ENCODE measurements around the gene PLXNA3.

The PLXNA3 gene

GRCh38 chrX:154507673-154508383 lies 49.7 kb downstream of the PLXNA3 start:
- Mint-ChIP-seq H3K27ac (ENCODE audit: low read depth) (no peak overlapping the region), H3K9me3 (no peaks in the 10 kb centered on the region), H3K4me3 (no peak overlapping the region), H3K4me1 (peaks cover 12% of the 10 kb centered on the region), H3K36me3 (ENCODE audit: insufficient read depth) (peaks cover 8% of the 10 kb centered on the region), H3K27me3 (no peaks in the 10 kb centered on the region)
- ATAC-seq (replicated peaks; ENCODE audit: extremely low read depth, poor library complexity, severe bottlenecking) (no peak), DNase-seq (ENCODE audit: low spot score in 2 of 2) (no peak)

GRCh38 chrX:154508384-154508745 lies 50.3 kb downstream of the PLXNA3 start:
- DNase-seq (ENCODE audit: low spot score in 2 of 2) (no peak), ATAC-seq (replicated peaks; ENCODE audit: extremely low read depth, poor library complexity, severe bottlenecking) (no peak)
- H3K9me3 Mint-ChIP-seq: no peaks in the 10 kb centered on the region
- no peak overlapping the region for H3K4me3 Mint-ChIP-seq
- H3K36me3 Mint-ChIP-seq (ENCODE audit: insufficient read depth): peaks cover 8% of the 10 kb centered on the region
- no peaks in the 10 kb centered on the region for H3K27me3 Mint-ChIP-seq
- no peak overlapping the region for H3K27ac Mint-ChIP-seq (ENCODE audit: low read depth)
- H3K4me1 Mint-ChIP-seq: peaks cover 13% of the 10 kb centered on the region

- DNase-seq (ENCODE audit: low spot score in 2 of 2) (no peak), ATAC-seq (replicated peaks; ENCODE audit: extremely low read depth, poor library complexity, severe bottlenecking) (no peak)
- no peak overlapping the region for H3K4me3 Mint-ChIP-seq
- peaks cover 9% of the 10 kb centered on the region for H3K36me3 Mint-ChIP-seq (ENCODE audit: insufficient read depth)
- no peak overlapping the region for H3K27ac Mint-ChIP-seq (ENCODE audit: low read depth)
- H3K9me3 Mint-ChIP-seq: no peaks in the 10 kb centered on the region
- peaks cover 20% of the 10 kb centered on the region for H3K4me1 Mint-ChIP-seq
- H3K27me3 Mint-ChIP-seq: no peaks in the 10 kb centered on the region
These were observed 51.4 kb downstream of the PLXNA3 start for GRCh38 chrX:154509455-154509854.

- Mint-ChIP-seq H3K9me3 (no peaks in the 10 kb centered on the region), H3K4me3 (no peak overlapping the region), H3K27me3 (no peaks in the 10 kb centered on the region), H3K27ac (ENCODE audit: low read depth) (no peak overlapping the region), H3K4me1 (peaks cover 26% of the 10 kb centered on the region), H3K36me3 (ENCODE audit: insufficient read depth) (peaks cover 5% of the 10 kb centered on the region)
- ATAC-seq (replicated peaks; ENCODE audit: extremely low read depth, poor library complexity, severe bottlenecking) (no peak), DNase-seq (ENCODE audit: low spot score in 2 of 2) (no peak)
These were observed 53.7 kb downstream of the PLXNA3 start for GRCh38 chrX:154511761-154512160.

- Mint-ChIP-seq H3K4me3 (no peak overlapping the region), H3K9me3 (no peaks in the 10 kb centered on the region), H3K36me3 (ENCODE audit: insufficient read depth) (peaks cover 2% of the 10 kb centered on the region), H3K4me1 (peaks cover 26% of the 10 kb centered on the region), H3K27me3 (no peaks in the 10 kb centered on the region), H3K27ac (ENCODE audit: low read depth) (no peak overlapping the region)
- no peak for DNase-seq (ENCODE audit: low spot score in 2 of 2)
- no peak for ATAC-seq (replicated peaks; ENCODE audit: extremely low read depth, poor library complexity, severe bottlenecking)
These were observed 54.9 kb downstream of the PLXNA3 start for GRCh38 chrX:154512879-154513553.

- peaks cover 26% of the 10 kb centered on the region for H3K4me1 Mint-ChIP-seq
- H3K27me3 Mint-ChIP-seq: no peaks in the 10 kb centered on the region
- DNase-seq (ENCODE audit: low spot score in 2 of 2) (no peak), ATAC-seq (replicated peaks; ENCODE audit: extremely low read depth, poor library complexity, severe bottlenecking) (no peak)
- peaks cover 2% of the 10 kb centered on the region for H3K36me3 Mint-ChIP-seq (ENCODE audit: insufficient read depth)
- H3K9me3 Mint-ChIP-seq: no peaks in the 10 kb centered on the region
- peak overlapping the region; percentile 7 for H3K4me3 Mint-ChIP-seq
- H3K27ac Mint-ChIP-seq (ENCODE audit: low read depth): no peak overlapping the region
These were observed 55.6 kb downstream of the PLXNA3 start for GRCh38 chrX:154513716-154514115.

- DNase-seq (ENCODE audit: low spot score in 2 of 2): no peak
- H3K4me1 Mint-ChIP-seq: peaks cover 26% of the 10 kb centered on the region
- H3K9me3 Mint-ChIP-seq: no peaks in the 10 kb centered on the region
- H3K4me3 Mint-ChIP-seq: peak overlapping the region; percentile 78
- peaks cover 2% of the 10 kb centered on the region for H3K36me3 Mint-ChIP-seq (ENCODE audit: insufficient read depth)
- peak overlapping the region; percentile 76 for H3K27ac Mint-ChIP-seq (ENCODE audit: low read depth)
- ATAC-seq (replicated peaks; ENCODE audit: extremely low read depth, poor library complexity, severe bottlenecking): no peak
- H3K27me3 Mint-ChIP-seq: no peaks in the 10 kb centered on the region
These were observed 57.2 kb downstream of the PLXNA3 start for GRCh38 chrX:154515090-154515965.

GRCh38 chrX:154515966-154516655 lies 58.0 kb downstream of the PLXNA3 start, which contains the start of gene FAM3A:
FAM3A (minus strand) TSS chrX:154516232; CDS start chrX:154515772, 460 bp downstream.
- no peaks in the 10 kb centered on the region for H3K9me3 Mint-ChIP-seq
- H3K4me3 Mint-ChIP-seq: peak within 1 kb of the TSS; percentile 78
- H3K27me3 Mint-ChIP-seq: no peaks in the 10 kb centered on the region
- H3K4me1 Mint-ChIP-seq: peaks cover 21% of the 10 kb centered on the region
- DNase-seq (ENCODE audit: low spot score in 2 of 2): peak; percentile 69 to 84
- peak; percentile 93 for ATAC-seq (replicated peaks; ENCODE audit: extremely low read depth, poor library complexity, severe bottlenecking)
- peaks cover 2% of the 10 kb centered on the region for H3K36me3 Mint-ChIP-seq (ENCODE audit: insufficient read depth)
- H3K27ac Mint-ChIP-seq (ENCODE audit: low read depth): peak within 1 kb of the TSS; percentile 76

- peak overlapping the region; percentile 78 for H3K4me3 Mint-ChIP-seq
- peak overlapping the region; percentile 74 for H3K27ac Mint-ChIP-seq (ENCODE audit: low read depth)
- H3K27me3 Mint-ChIP-seq: no peaks in the 10 kb centered on the region
- ATAC-seq (replicated peaks; ENCODE audit: extremely low read depth, poor library complexity, severe bottlenecking) (peak; percentile 55), DNase-seq (ENCODE audit: low spot score in 2 of 2) (peak in 1 of 2 donors; percentile 9)
- peaks cover 2% of the 10 kb centered on the region for H3K36me3 Mint-ChIP-seq (ENCODE audit: insufficient read depth)
- peaks cover 15% of the 10 kb centered on the region for H3K4me1 Mint-ChIP-seq
- H3K9me3 Mint-ChIP-seq: no peaks in the 10 kb centered on the region
These were observed 58.6 kb downstream of the PLXNA3 start for GRCh38 chrX:154516656-154517100.

- peaks cover 2% of the 10 kb centered on the region for H3K36me3 Mint-ChIP-seq (ENCODE audit: insufficient read depth)
- no peak overlapping the region for H3K4me3 Mint-ChIP-seq
- DNase-seq (ENCODE audit: low spot score in 2 of 2) (no peak), ATAC-seq (replicated peaks; ENCODE audit: extremely low read depth, poor library complexity, severe bottlenecking) (no peak)
- no peak overlapping the region for H3K27ac Mint-ChIP-seq (ENCODE audit: low read depth)
- no peaks in the 10 kb centered on the region for H3K9me3 Mint-ChIP-seq
- peaks cover 14% of the 10 kb centered on the region for H3K4me1 Mint-ChIP-seq
- no peaks in the 10 kb centered on the region for H3K27me3 Mint-ChIP-seq
These were observed 59.2 kb downstream of the PLXNA3 start for GRCh38 chrX:154517101-154517781.

- Mint-ChIP-seq H3K36me3 (ENCODE audit: insufficient read depth) (no peaks in the 10 kb centered on the region), H3K9me3 (no peaks in the 10 kb centered on the region), H3K27ac (ENCODE audit: low read depth) (no peak overlapping the region), H3K4me3 (no peak overlapping the region), H3K4me1 (peaks cover 6% of the 10 kb centered on the region), H3K27me3 (no peaks in the 10 kb centered on the region)
- no peak for DNase-seq (ENCODE audit: low spot score in 2 of 2)
- ATAC-seq (replicated peaks; ENCODE audit: extremely low read depth, poor library complexity, severe bottlenecking): no peak
These were observed 61.3 kb downstream of the PLXNA3 start for GRCh38 chrX:154519389-154519788.

All from central memory CD8-positive, alpha-beta T cell (primary cell).